GM20431 (cell line): ENCODE measurements around the gene WNT3A.
"Not testable (repeated sequence)": the region's sequence is repeated elsewhere in the genome, so short reads cannot be mapped to it uniquely, and the experiment has no call there.

ENCODE experiments used
- in situ Hi-C: fragments of 300-500 bp; cut with MseI, MboI; formaldehyde crosslinking; loops from one replicate; pipeline ENCODE4 v1.15.0; 2020; ENCODE audit warnings: low sequenced_read_pairs; ENCODE audit not compliant: unreplicated experiment

WNT3A gene

GRCh38 chr1:228009828-228010775 lies 3.3 kb downstream of the WNT3A start:
- in situ Hi-C loops: no loop called here

GRCh38 chr1:228010921-228011320 lies 4.1 kb downstream of the WNT3A start:
- in situ Hi-C loops: no loop called here

GRCh38 chr1:228011721-228012311 lies 5.0 kb downstream of the WNT3A start:
- in situ Hi-C loops: no loop called here

DNA sequence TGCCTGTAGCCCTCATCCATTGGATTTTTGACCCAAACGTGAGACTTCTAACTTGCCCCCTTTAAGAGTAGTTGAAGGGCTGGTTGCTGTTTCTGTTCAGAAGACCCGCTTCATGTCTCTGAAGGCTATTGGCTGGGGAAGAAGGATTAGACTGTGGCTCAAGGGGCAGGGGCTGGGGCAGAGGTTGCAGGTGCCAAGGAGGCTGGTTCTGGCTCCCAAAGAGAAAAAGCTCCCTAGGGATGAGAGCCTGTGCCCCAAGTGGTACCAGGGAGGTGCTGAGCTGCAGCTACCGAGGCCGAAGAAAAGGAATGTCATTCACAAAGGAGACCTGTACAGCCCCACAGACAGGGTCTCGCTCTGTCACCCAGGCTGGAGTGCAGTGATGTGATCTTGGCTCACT lies 5.8 kb downstream of the WNT3A start:
- in situ Hi-C loops: no loop called here

GRCh38 chr1:228013131-228013934 lies 6.5 kb downstream of the WNT3A start:
- in situ Hi-C loops: no loop called here

DNA sequence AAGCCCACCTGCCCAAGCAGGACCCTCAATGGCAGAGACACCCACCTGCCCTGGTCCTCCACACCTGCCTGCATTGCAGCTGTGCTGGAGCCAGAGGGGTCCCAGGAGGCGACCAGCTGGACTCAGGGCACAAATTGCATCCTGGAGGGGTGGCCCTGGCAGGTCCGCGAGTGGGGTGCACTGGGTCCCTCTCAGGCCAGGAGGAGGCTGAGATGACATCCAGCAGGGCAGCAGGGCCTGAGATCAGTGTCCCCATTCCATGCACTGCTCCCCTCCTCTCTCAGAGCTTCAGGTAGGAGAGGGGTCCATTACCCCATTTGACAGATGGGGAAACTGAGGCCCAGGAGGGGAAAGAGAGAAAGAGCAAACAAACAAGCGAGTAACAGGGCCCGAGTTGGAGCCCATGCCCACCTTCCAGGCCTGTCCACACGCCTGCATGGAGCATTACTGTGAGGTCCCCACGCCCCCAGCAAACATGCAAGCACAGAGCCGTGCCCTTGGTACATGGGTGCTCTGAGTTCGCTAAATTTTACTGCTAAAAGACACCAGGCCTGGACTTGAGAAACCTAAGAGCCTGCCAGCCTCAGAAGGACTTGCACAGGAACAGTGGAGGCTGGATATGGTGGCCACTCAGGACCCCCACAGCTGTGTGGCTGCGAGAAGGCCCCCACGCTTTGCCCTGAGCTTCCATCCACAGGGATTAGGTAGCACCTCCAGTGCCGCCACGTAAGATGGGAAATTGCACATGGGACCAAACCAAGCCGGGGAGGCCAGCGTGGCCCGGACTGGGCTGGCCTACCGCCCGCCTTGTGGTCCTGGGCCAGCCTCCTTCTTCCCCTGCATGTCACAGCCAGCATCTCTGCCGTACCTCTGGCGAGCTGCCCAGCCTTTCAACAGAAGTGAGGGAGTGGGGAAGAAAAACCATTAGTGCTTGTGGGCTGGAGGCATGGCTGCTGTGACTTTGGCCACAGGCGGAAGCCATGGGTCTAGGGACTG lies 7.4 kb downstream of the WNT3A start:
- in situ Hi-C loops: no loop called here

DNA sequence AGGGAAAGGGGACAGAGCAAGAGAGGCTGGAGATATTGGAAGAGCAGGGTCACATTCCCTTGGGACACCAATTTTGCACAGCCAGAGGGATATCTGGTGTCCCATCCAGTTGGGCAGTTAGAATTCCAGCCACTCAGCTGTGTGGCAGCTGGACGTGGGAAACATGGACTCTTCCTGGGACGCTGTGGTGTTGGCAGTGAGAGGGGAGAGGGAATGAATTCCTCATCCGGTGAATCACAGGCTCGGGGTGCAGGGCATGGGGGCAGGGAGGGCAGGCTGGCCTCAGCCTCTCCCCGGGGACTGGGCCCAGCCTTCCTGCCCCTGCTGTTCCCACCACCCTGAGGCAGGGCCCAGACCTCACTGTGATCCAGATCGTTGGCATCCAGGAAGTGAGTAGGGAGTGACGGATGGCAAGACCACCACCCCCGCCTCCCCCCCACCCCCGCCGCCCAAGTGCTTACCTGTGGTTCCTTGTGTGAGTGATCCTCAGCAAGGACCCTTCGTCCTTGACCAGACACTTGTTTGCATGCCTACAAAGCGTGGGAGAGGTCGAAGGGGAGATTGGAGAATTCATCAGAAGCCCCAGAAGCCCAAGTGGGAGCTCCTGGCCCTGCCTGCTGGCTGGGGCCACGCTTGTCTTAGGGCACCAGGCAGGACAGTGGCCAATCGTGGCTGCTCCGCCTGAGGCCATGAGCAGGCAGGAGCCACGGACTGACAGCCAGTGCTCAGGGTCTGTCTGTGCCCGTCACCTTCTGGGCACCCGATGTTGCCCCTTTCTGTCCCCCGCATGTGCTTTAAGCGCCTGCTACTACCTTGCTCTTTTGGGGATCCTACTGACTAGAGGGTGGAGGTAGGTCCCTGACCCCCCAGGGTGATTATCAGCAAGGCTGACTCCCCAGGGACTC lies 8.7 kb downstream of the WNT3A start:
- in situ Hi-C loops: no loop called here

DNA sequence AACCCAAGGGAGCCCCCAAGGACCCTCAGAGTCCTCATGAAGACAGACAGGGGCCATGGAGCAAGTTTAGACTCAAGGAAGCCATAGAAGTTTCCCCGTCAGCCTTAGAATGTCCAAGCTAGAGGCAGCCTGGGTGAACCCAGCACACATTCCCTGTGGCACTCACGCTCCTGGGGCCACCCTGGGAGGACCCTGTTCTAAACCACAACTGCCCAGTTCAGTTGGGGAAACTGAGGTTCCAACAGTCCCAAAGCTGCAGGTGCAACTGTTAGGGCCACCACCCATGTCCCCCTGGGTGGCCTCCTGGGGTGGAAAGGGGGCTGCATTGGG lies 9.3 kb downstream of the WNT3A start:
- in situ Hi-C loops: no loop called here

DNA sequence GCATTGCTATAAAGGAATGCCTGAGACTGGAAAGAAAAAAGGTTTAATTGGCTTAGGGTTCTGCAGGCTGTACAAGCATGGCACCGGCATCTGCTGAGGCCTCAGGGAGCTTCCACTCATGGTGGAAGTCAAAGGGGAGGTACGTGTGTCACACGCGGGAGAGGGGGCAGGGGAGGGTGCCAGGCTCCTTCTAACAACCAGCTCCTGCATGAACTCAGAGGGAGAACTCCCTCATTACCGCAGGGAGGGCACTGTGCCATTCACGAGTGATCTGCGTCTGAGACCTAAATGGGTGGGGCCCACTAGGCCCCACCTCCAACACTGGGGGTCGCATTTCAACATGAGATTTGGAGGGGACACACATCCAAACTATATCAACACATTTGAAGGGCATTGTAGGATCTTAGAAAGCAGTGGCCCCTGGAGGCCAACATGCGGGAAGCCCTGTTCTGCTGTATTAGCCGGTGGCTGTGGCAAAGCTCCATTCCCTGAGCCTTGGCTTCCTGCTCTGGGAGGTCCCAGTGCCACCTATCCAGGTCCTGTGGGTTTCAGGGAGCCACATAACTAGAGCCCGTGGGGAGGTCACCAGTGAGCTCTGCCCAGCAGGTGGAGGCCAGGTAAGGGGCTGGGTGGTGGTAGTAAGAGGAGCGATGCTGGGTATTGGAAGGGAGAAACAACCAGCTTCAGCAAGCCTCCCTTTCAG lies 10.0 kb downstream of the WNT3A start:
- in situ Hi-C loops: no loop called here

- in situ Hi-C loops: no loop called here
Measured at GRCh38 chr1:228017356-228018124, 10.7 kb downstream of the WNT3A start.

DNA sequence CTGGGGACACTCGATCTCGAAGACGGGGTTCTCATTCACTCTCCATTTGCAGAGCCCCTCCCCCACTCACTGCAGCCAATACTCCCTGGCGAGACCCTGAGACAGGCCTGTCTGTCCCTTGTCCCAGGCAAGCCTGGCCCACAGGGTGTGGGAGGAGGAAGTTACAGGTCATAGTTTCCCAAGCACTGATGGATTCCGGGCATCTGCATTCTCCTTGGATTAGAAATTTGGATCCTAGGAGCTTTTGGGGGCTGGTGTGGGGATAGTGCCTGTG lies 11.3 kb downstream of the WNT3A start:
- in situ Hi-C loops: no loop called here

GRCh38 chr1:228018961-228019721 lies 12.3 kb downstream of the WNT3A start:
- in situ Hi-C loops: no loop called here

GRCh38 chr1:228019722-228020083 lies 12.9 kb downstream of the WNT3A start:
- in situ Hi-C loops: not testable (repeated sequence)

GRCh38 chr1:228020686-228021354 lies 14.0 kb downstream of the WNT3A start:
- in situ Hi-C loops: no loop called here

DNA sequence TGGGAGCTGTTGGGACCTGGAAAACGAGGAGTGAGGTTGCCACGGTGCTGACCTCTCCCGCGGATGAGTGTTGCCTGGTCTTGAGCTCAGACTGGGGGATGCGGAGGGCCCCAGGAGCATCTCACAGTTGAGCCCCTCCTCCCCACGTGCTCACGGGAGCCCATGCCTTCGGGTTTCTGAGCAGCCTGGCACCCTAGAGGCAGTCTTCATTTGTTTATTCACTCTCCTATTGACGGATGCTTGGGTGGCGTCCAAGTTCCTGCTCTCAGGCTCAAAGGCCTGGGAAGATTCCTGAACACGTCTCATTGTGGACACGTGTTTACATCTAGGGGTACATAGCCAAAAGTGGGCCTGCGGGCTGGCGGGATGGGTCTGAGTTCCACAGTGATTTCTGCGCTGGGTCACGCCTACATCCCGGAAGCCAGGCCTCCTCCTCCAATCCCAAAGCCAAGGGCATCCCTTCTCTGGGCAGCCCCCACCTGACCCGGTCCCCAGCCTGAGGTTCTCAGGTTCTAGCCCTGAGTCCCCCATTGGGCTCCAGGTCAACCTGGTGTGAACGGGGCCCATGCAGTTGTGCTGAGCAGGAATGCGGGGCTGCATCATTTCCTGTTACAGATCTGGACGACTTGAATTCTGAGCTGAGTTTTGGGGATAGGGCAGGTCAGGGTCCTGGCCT lies 14.7 kb downstream of the WNT3A start:
- in situ Hi-C loops: no loop called here
